Chondrocyte (in vitro differentiated cells): Measurements from ENCODE around the gene TOMM6. TPM values are rescaled to one million over a fixed set of nuclear protein-coding genes. Genes with fewer than 3 reads are reported as not detected.

Experiments
- DNase-seq: peaks from one replicate; pipeline ENCODE4 v3.0.0; 2021; ENCODE audit warnings: mixed read lengths, low spot score
- H3K27ac Mint-ChIP-seq: one replicate; pipeline ENCODE4 v1.8.0; 2021; ENCODE audit warnings: mild to moderate bottlenecking, moderate library complexity, mixed read lengths; ENCODE audit not compliant: unreplicated experiment
- H3K27me3 Mint-ChIP-seq: 2 replicates; pipeline ENCODE4 v1.8.0; 2021; ENCODE audit warnings: low read depth, mixed read lengths
- H3K36me3 Mint-ChIP-seq: 2 replicates; pipeline ENCODE4 v1.8.0; 2021; ENCODE audit warnings: low read depth, mixed read lengths
- H3K4me1 Mint-ChIP-seq: 2 replicates; pipeline ENCODE4 v1.8.0; 2021; ENCODE audit warnings: low read depth, mild to moderate bottlenecking, mixed read lengths
- H3K4me3 Mint-ChIP-seq: one replicate; pipeline ENCODE4 v1.8.0; 2021; ENCODE audit warnings: mild to moderate bottlenecking, moderate library complexity, mixed read lengths; ENCODE audit not compliant: unreplicated experiment
- H3K9me3 Mint-ChIP-seq: 2 replicates; pipeline ENCODE4 v1.8.0; 2021; ENCODE audit warnings: low read depth, mixed read lengths
- CTCF ChIP-seq: fragments of 200-600 bp; sonication (generic); IDR thresholded peaks from 2 replicates; pipeline ENCODE4 v1.5.0; 2021; ENCODE audit warnings: antibody characterized with exemption, mild to moderate bottlenecking, moderate library complexity
- total RNA-seq: library from RNA; stranded (reverse); gene quantifications from 3 replicates; pipeline ENCODE4 v1.2.1, GENCODE V29; 2021

Gene TOMM6
- total RNA-seq, 1 donor from 2014 or later = 96.1 TPM

DNA sequence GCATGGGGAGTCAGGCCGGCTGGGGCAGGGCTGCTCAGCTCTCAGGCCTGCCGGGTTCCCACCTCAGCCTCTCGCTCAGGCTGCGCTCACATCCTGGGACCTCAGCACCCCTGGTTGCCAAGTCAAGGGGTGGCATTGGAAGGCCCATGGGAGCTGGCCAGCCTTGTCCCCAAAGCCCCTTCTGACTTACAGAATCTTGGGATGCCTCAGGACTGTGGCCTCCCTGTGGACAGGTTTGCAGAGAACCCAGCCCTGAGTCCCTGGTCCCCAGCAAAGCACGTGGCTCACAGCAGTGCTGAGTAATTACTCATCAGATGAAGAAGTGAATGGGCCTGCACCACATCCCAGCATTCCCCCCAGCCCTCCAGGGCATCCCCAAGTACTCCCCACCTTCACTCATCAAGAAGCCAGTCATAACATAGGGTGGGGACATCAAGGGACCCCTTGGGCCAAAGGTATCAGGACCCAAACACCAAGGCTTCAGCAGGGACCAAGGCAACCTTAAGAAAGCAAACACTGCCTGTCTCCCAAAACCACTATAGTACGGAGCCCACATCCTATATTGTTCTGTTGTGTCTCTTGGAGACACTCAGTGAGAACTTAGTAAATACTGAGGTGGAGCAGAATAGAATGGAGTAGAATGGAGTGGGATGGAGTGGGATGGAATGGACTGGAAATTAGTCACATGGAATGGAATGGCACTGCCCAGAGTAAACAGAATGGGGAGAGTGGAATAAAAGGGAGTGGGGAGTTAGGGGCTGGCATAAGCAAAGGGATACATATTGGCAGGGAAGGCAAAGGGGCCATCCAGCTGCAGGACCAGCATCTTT, 43.9 kb upstream of the TOMM6 start:
- Mint-ChIP-seq H3K9me3 (no peaks in the 10 kb centered on the region), H3K36me3 (no peaks in the 10 kb centered on the region), H3K4me1 (peaks cover 5% of the 10 kb centered on the region), H3K27ac (no peak overlapping the region), H3K27me3 (peaks cover 2% of the 10 kb centered on the region), H3K4me3 (no peak overlapping the region)
- DNase-seq = no peak
- TF ChIP-seq CTCF = no peak

DNA sequence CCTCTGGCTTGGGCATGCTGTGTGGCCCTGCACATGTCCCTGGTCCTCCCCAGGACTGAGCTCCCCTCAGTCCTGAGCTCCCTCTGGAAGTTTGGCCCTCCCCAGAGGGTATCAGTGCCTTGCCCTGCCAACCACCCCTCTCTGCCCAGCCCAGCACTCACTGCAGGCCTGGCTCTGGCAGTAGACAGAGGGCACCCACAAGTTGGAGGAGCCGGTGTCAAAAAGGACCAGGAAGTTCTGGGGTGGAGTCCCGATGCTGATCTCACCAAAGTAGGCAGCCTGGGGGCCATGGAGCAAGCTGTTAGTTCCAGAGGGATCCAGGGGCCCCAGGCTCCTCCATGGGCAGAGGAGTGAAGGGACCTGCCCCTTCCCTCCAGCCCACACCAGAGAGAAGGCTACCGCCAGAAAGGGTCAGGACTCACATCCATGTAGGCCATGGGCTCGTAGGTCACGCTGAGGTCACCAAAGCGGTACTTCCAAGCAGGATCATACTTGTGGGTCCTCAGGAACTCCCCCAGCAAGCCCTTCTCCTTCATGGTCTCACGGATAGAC, 43.2 kb upstream of the TOMM6 start:
- no peak overlapping the region for H3K4me3 Mint-ChIP-seq
- no peak overlapping the region for H3K27ac Mint-ChIP-seq
- peaks cover 2% of the 10 kb centered on the region for H3K27me3 Mint-ChIP-seq
- H3K9me3 Mint-ChIP-seq = no peaks in the 10 kb centered on the region
- H3K4me1 Mint-ChIP-seq = no peaks in the 10 kb centered on the region
- DNase-seq = no peak
- no peak for TF ChIP-seq CTCF
- H3K36me3 Mint-ChIP-seq = no peaks in the 10 kb centered on the region

DNA sequence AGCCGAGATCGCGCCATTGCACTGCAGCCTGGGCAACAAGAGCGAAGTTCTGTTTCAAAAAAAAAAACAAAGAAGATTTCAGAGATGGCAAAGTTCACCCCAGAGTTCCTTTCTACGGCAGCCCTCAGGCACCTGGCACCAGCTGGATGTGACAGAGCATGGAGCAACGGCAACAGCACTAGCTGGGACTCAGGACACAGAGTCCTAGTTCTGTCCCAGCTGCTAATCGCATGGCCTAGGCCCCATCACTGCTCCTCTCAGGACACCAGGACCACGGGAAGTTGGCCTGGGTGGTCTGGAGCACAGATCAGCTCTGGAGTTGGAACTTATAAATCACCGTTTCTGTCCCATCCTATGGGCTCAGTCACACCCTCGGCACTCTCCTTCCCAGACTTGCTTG, 41.4 kb upstream of the TOMM6 start:
- Mint-ChIP-seq H3K27ac (no peak overlapping the region), H3K4me3 (no peak overlapping the region), H3K27me3 (peaks cover 5% of the 10 kb centered on the region), H3K36me3 (no peaks in the 10 kb centered on the region), H3K4me1 (no peaks in the 10 kb centered on the region), H3K9me3 (no peaks in the 10 kb centered on the region)
- TF ChIP-seq CTCF = no peak
- no peak for DNase-seq

- no peak within 1 kb of the TSS for H3K4me3 Mint-ChIP-seq
- no peaks in the 10 kb centered on the region for H3K4me1 Mint-ChIP-seq
- H3K27ac Mint-ChIP-seq = no peak within 1 kb of the TSS
- H3K27me3 Mint-ChIP-seq = peaks cover 5% of the 10 kb centered on the region
- no peak for TF ChIP-seq CTCF
- DNase-seq = no peak
- H3K36me3 Mint-ChIP-seq = no peaks in the 10 kb centered on the region
- H3K9me3 Mint-ChIP-seq = no peaks in the 10 kb centered on the region
Observed at GRCh38 chr6:41747256-41748101, 40.0 kb upstream of the TOMM6 start, which contains the start of gene PGC. Gene PGC, minus strand, starts transcription at chr6:41747397. Its CDS starts 63 bp downstream, at chr6:41747334.

DNA sequence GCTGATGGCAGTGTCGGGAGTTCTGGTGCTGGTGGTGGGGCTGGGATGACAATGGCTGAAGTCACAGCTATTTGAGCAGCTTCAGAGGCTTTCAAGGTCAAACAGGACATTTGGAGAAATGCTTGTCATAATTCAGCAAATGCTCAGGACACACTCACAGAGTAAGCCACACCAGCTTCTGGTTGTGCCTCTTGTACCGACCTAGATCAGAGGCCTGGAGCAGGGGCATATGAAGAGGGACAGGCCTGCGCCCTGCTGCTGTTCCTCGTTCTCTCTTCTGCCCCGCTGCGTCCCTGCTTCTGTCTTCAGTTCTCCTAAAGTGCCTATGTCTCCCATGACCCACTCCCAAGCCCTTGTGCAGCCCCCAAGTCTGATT, 39.4 kb upstream of the TOMM6 start:
- Mint-ChIP-seq H3K36me3 (no peaks in the 10 kb centered on the region), H3K27ac (no peak overlapping the region), H3K27me3 (peaks cover 6% of the 10 kb centered on the region), H3K4me1 (no peaks in the 10 kb centered on the region), H3K9me3 (no peaks in the 10 kb centered on the region), H3K4me3 (no peak overlapping the region)
- no peak for TF ChIP-seq CTCF
- no peak for DNase-seq
